ENCODE results near the gene OTOA. TPM values are rescaled to one million over a fixed set of nuclear protein-coding genes. Genes with fewer than 3 reads are reported as not detected.
"Not testable (repeated sequence)": the region's sequence is repeated elsewhere in the genome, so short reads cannot be mapped to it uniquely, and the experiment has no call there.

OTOA gene
- total RNA-seq, 1 donor from 2014 or later: 0.21 TPM

GRCh38 chr16:21628772-21629171 lies 35.0 kb upstream of the OTOA start:
- no peak for TF ChIP-seq CTCF (conservative IDR thresholded peaks at IDR 0.05)
- Mint-ChIP-seq H3K27me3 (ENCODE audit: low read depth) (no peaks in the 10 kb centered on the region), H3K4me3 (no peak overlapping the region), H3K27ac (ENCODE audit: unreplicated experiment) (no peak overlapping the region), H3K4me1 (peaks cover 11% of the 10 kb centered on the region), H3K9me3 (peaks cover 2% of the 10 kb centered on the region), H3K36me3 (ENCODE audit: low read depth) (peaks cover 37% of the 10 kb centered on the region)
- DNase-seq (ENCODE audit: low read depth, low spot score): no peak

- H3K4me1 Mint-ChIP-seq: peaks cover 11% of the 10 kb centered on the region
- not testable (repeated sequence) for H3K9me3 Mint-ChIP-seq; H3K27me3 Mint-ChIP-seq (ENCODE audit: low read depth); H3K4me3 Mint-ChIP-seq; H3K27ac Mint-ChIP-seq (ENCODE audit: unreplicated experiment); DNase-seq (ENCODE audit: low read depth, low spot score)
- peaks cover 37% of the 10 kb centered on the region for H3K36me3 Mint-ChIP-seq (ENCODE audit: low read depth)
These were observed 33.9 kb upstream of the OTOA start for GRCh38 chr16:21629616-21630539.

- H3K9me3 Mint-ChIP-seq; DNase-seq (ENCODE audit: low read depth, low spot score); H3K27ac Mint-ChIP-seq (ENCODE audit: unreplicated experiment); H3K4me3 Mint-ChIP-seq; H3K27me3 Mint-ChIP-seq (ENCODE audit: low read depth): not testable (repeated sequence)
- Mint-ChIP-seq H3K36me3 (ENCODE audit: low read depth) (peaks cover 41% of the 10 kb centered on the region), H3K4me1 (peaks cover 11% of the 10 kb centered on the region)
These were observed 32.9 kb upstream of the OTOA start for GRCh38 chr16:21630866-21631265.

GRCh38 chr16:21631376-21631775 lies 32.4 kb upstream of the OTOA start:
- not testable (repeated sequence) for H3K27ac Mint-ChIP-seq (ENCODE audit: unreplicated experiment); H3K4me1 Mint-ChIP-seq; DNase-seq (ENCODE audit: low read depth, low spot score); H3K27me3 Mint-ChIP-seq (ENCODE audit: low read depth); H3K9me3 Mint-ChIP-seq; H3K4me3 Mint-ChIP-seq
- H3K36me3 Mint-ChIP-seq (ENCODE audit: low read depth): peaks cover 44% of the 10 kb centered on the region

- H3K9me3 Mint-ChIP-seq; DNase-seq (ENCODE audit: low read depth, low spot score); H3K4me3 Mint-ChIP-seq; H3K4me1 Mint-ChIP-seq; H3K27ac Mint-ChIP-seq (ENCODE audit: unreplicated experiment); H3K27me3 Mint-ChIP-seq (ENCODE audit: low read depth): not testable (repeated sequence)
- H3K36me3 Mint-ChIP-seq (ENCODE audit: low read depth): peaks cover 37% of the 10 kb centered on the region
These were observed 31.7 kb upstream of the OTOA start for GRCh38 chr16:21631951-21632575.

GRCh38 chr16:21634216-21634615 lies 29.6 kb upstream of the OTOA start:
- no peaks in the 10 kb centered on the region for H3K9me3 Mint-ChIP-seq
- no peak for TF ChIP-seq CTCF (conservative IDR thresholded peaks at IDR 0.05)
- H3K27me3 Mint-ChIP-seq (ENCODE audit: low read depth): no peaks in the 10 kb centered on the region
- H3K27ac Mint-ChIP-seq (ENCODE audit: unreplicated experiment): no peak overlapping the region
- no peak for DNase-seq (ENCODE audit: low read depth, low spot score)
- peaks cover 23% of the 10 kb centered on the region for H3K36me3 Mint-ChIP-seq (ENCODE audit: low read depth)
- H3K4me1 Mint-ChIP-seq: no peaks in the 10 kb centered on the region
- H3K4me3 Mint-ChIP-seq: no peak overlapping the region

- not testable (repeated sequence) for H3K27me3 Mint-ChIP-seq (ENCODE audit: low read depth); H3K4me1 Mint-ChIP-seq; H3K9me3 Mint-ChIP-seq; H3K27ac Mint-ChIP-seq (ENCODE audit: unreplicated experiment); DNase-seq (ENCODE audit: low read depth, low spot score); H3K4me3 Mint-ChIP-seq
- peaks cover 14% of the 10 kb centered on the region for H3K36me3 Mint-ChIP-seq (ENCODE audit: low read depth)
These were observed 28.1 kb upstream of the OTOA start for GRCh38 chr16:21635694-21636093.

Data from neural crest cell (in vitro differentiated cells).